HL-60 (cell line): ENCODE measurements around the gene NXNL2.

Experiments
- GABPA ChIP-seq: IDR thresholded peaks from 2 replicates; pipeline ENCODE4 v1.6.1; 2012; ENCODE audit warnings: low read depth
- POLR2AphosphoS5 ChIP-seq: IDR thresholded peaks from 2 replicates; pipeline ENCODE4 v1.6.1; 2012; ENCODE audit warnings: low read depth
- TF ChIP-seq, protein P1 (sequence below): IDR thresholded peaks from one replicate; pipeline ENCODE4 v1.5.1; 2011; ENCODE audit warnings: low read length, control low read depth, inconsistent platforms; ENCODE audit not compliant: insufficient read depth
- TF ChIP-seq, protein P2 (sequence below): IDR thresholded peaks from 2 replicates; pipeline ENCODE4 v1.6.1; 2012; ENCODE audit warnings: low read depth; ENCODE audit not compliant: insufficient replicate concordance

DNA sequence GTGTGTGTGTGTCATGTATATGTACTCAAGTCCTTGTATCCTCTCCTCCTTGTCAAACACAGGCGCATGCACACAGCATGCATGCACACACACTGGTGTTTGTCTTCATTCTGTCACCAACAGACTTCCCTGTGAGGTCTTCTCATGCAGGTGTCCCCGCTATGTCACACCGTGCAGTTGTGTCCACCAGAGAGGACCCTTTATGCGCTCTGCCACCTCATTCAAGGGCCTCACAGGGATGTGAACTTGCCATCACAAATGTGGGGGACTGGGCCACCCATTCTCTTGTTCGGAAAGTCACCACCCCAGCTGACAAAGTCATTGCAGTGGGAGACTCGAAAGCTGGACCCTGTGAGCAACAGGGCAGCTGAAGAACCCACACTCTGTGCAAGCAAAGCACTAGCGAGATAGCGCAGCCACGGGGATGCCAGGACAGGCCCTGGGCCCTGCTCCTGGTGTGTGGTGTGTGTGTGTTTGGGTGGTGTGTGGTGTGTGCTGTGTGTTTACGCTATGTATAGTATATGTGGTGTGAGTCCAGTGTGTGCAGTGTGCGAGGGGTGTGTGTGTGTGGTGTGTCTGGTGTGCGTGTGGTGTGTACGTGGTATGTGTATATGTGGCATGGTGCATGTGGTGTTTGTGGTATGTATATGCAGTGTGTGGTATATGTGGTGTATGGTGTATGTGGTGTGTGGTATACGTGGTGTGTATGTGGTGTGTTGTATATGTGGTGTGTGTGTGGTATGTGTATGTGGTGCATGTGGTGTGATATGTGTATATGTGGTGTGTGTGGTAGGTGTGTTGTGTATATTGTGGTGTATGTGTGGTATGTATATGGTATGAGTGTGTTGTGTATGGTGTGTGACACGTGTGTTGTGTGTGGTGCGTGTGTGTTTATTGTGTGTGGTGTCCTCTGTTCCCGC, 30.9 kb upstream of the NXNL2 start:
- TF ChIP-seq, protein P1, sequence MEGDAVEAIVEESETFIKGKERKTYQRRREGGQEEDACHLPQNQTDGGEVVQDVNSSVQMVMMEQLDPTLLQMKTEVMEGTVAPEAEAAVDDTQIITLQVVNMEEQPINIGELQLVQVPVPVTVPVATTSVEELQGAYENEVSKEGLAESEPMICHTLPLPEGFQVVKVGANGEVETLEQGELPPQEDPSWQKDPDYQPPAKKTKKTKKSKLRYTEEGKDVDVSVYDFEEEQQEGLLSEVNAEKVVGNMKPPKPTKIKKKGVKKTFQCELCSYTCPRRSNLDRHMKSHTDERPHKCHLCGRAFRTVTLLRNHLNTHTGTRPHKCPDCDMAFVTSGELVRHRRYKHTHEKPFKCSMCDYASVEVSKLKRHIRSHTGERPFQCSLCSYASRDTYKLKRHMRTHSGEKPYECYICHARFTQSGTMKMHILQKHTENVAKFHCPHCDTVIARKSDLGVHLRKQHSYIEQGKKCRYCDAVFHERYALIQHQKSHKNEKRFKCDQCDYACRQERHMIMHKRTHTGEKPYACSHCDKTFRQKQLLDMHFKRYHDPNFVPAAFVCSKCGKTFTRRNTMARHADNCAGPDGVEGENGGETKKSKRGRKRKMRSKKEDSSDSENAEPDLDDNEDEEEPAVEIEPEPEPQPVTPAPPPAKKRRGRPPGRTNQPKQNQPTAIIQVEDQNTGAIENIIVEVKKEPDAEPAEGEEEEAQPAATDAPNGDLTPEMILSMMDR: no peak
- TF ChIP-seq POLR2AphosphoS5 (no peak), GABPA (no peak)
- TF ChIP-seq, protein P2, sequence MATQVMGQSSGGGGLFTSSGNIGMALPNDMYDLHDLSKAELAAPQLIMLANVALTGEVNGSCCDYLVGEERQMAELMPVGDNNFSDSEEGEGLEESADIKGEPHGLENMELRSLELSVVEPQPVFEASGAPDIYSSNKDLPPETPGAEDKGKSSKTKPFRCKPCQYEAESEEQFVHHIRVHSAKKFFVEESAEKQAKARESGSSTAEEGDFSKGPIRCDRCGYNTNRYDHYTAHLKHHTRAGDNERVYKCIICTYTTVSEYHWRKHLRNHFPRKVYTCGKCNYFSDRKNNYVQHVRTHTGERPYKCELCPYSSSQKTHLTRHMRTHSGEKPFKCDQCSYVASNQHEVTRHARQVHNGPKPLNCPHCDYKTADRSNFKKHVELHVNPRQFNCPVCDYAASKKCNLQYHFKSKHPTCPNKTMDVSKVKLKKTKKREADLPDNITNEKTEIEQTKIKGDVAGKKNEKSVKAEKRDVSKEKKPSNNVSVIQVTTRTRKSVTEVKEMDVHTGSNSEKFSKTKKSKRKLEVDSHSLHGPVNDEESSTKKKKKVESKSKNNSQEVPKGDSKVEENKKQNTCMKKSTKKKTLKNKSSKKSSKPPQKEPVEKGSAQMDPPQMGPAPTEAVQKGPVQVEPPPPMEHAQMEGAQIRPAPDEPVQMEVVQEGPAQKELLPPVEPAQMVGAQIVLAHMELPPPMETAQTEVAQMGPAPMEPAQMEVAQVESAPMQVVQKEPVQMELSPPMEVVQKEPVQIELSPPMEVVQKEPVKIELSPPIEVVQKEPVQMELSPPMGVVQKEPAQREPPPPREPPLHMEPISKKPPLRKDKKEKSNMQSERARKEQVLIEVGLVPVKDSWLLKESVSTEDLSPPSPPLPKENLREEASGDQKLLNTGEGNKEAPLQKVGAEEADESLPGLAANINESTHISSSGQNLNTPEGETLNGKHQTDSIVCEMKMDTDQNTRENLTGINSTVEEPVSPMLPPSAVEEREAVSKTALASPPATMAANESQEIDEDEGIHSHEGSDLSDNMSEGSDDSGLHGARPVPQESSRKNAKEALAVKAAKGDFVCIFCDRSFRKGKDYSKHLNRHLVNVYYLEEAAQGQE: no peak
